ENCODE results near the gene VWF.

GRCh38 chr12:6122201-6122600 is 2.3 kb downstream of the VWF start:
- TF ChIP-seq FOXA1 (IDR thresholded peaks at IDR 0.05) (no peak), ARNT (IDR thresholded peaks at IDR 0.05) (no peak), FOXM1 (IDR thresholded peaks at IDR 0.05; ENCODE audit: borderline replicate concordance) (no peak), SUZ12 (IDR thresholded peaks at IDR 0.05) (no peak), BHLHE40 (IDR thresholded peaks at IDR 0.05; ENCODE audit: borderline replicate concordance) (no peak), FOXK2 (IDR thresholded peaks at IDR 0.05) (no peak), ZNF384 (IDR thresholded peaks at IDR 0.05) (no peak), TARDBP (IDR thresholded peaks at IDR 0.05) (no peak)

All from HEK293T (cell line).